Karpas-422 (cell line): ENCODE data around the gene MCC. TPM values are rescaled to one million over a fixed set of nuclear protein-coding genes. Genes with fewer than 3 reads are reported as not detected.
A peak's percentile ranks its signal among the peaks of the same experiment; 100 is the strongest.

ENCODE experiments used
- DNase-seq: peaks from one replicate; pipeline ENCODE4 v3.0.0-alpha.2; 2015
- H2AFZ ChIP-seq: fragments of 200-600 bp; sonication (generic); 2 replicates; pipeline ENCODE4 v1.6.1; 2014; ENCODE audit warnings: antibody characterized with exemption, low read length, mixed read lengths
- H3K27ac ChIP-seq: fragments of 200-600 bp; sonication (generic); 2 replicates; pipeline ENCODE4 v1.5.1; 2014; ENCODE audit warnings: mild to moderate bottlenecking, low read length, moderate library complexity
- H3K27me3 ChIP-seq: fragments of 200-600 bp; sonication (generic); 2 replicates; pipeline ENCODE4 v1.6.1; 2014; ENCODE audit warnings: low read length, mixed read lengths
- H3K36me3 ChIP-seq: fragments of 200-600 bp; sonication (generic); 2 replicates; pipeline ENCODE4 v1.6.1; 2014; ENCODE audit warnings: low read length, mixed read lengths; ENCODE audit not compliant: insufficient read depth
- H3K4me1 ChIP-seq: fragments of 200-600 bp; sonication (generic); 2 replicates; pipeline ENCODE4 v1.6.1; 2014; ENCODE audit warnings: mild to moderate bottlenecking, low read length, mixed read lengths
- H3K4me2 ChIP-seq: fragments of 200-600 bp; sonication (generic); 2 replicates; pipeline ENCODE4 v1.6.1; 2014; ENCODE audit warnings: low read length, low read depth, mild to moderate bottlenecking; ENCODE audit not compliant: poor library complexity, severe bottlenecking
- H3K4me3 ChIP-seq: fragments of 200-600 bp; sonication (generic); 2 replicates; pipeline ENCODE4 v1.5.1; 2014; ENCODE audit warnings: mild to moderate bottlenecking, antibody characterized with exemption, low read length, mixed read lengths
- H3K79me2 ChIP-seq: fragments of 200-600 bp; sonication (generic); 2 replicates; pipeline ENCODE4 v1.6.1; 2014; ENCODE audit warnings: mild to moderate bottlenecking, low read length, mixed read lengths
- H3K9ac ChIP-seq: fragments of 200-600 bp; sonication (generic); 2 replicates; pipeline ENCODE4 v1.6.0; 2014; ENCODE audit warnings: low read length
- H3K9me2 ChIP-seq: fragments of 200-600 bp; sonication (generic), shearing (Covaris generic); replicated peaks from 2 replicates; pipeline ENCODE4 v1.6.0; 2014; ENCODE audit warnings: mild to moderate bottlenecking, low read length, moderate library complexity; ENCODE audit not compliant: insufficient read depth
- H3K9me3 ChIP-seq: fragments of 300-700, 200-600 bp; sonication (generic); 2 replicates; pipeline ENCODE4 v1.6.1; 2014; ENCODE audit warnings: low read length, mixed read lengths
- H4K20me1 ChIP-seq: fragments of 200-600 bp; sonication (generic); 2 replicates; pipeline ENCODE4 v1.6.1; 2014; ENCODE audit warnings: mild to moderate bottlenecking, antibody characterized with exemption, low read length, low read depth; ENCODE audit not compliant: insufficient read depth
- total RNA-seq: library from RNA; depleted of rRNA; stranded (reverse); fragments of >200 nt; shearing (Covaris generic); gene quantifications from 2 replicates; pipeline ENCODE4 v1.2.3, GENCODE V29; 2014; ENCODE audit warnings: low replicate concordance

The MCC gene
- total RNA-seq, 1 experiment from 2014 or later: 5.5 TPM

- H3K4me2 ChIP-seq: peak overlapping the region; percentile 91
- H3K9ac ChIP-seq: peak overlapping the region; percentile 95
- H3K4me1 ChIP-seq: peaks cover 34% of the 10 kb centered on the region
- no peaks in the 10 kb centered on the region for H3K9me2 ChIP-seq
- peaks cover 9% of the 10 kb centered on the region; the same call in 1 of the 2 replicates for H4K20me1 ChIP-seq
- H3K79me2 ChIP-seq: peaks cover 59% of the 10 kb centered on the region
- DNase-seq: peak; percentile 62
- no peak overlapping the region for H2AFZ ChIP-seq
- H3K9me3 ChIP-seq: no peaks in the 10 kb centered on the region
- peak overlapping the region; percentile 75 for H3K27ac ChIP-seq
- H3K36me3 ChIP-seq: peaks cover 20% of the 10 kb centered on the region
- no peaks in the 10 kb centered on the region for H3K27me3 ChIP-seq
- peak overlapping the region; percentile 96 for H3K4me3 ChIP-seq
These were observed 510.8 kb downstream of the MCC start for GRCh38 chr5:112977440-112977861.

- Histone ChIP-seq H3K27me3 (no peaks in the 10 kb centered on the region), H3K9me2 (no peaks in the 10 kb centered on the region), H3K79me2 (peaks cover 51% of the 10 kb centered on the region), H3K9ac (peak within 1 kb of the TSS; percentile 95), H3K9me3 (no peaks in the 10 kb centered on the region), H3K27ac (peak within 1 kb of the TSS; percentile 75), H3K4me3 (peak within 1 kb of the TSS; percentile 96), H3K4me2 (peak within 1 kb of the TSS; percentile 91), H3K36me3 (peaks cover 16% of the 10 kb centered on the region), H2AFZ (peak within 1 kb of the TSS; percentile 47; the same call in 1 of the 2 replicates), H3K4me1 (peaks cover 37% of the 10 kb centered on the region), H4K20me1 (peaks cover 5% of the 10 kb centered on the region; the same call in 1 of the 2 replicates)
- peak; percentile 99 for DNase-seq
These were observed 511.6 kb downstream of the MCC start, which contains the start of gene DCP2 for GRCh38 chr5:112976432-112977309. Gene DCP2, plus strand, starts transcription at chr5:112976798. Its CDS starts 136 bp downstream, at chr5:112976934.

GRCh38 chr5:112975721-112976431, 512.4 kb downstream of the MCC start:
- Histone ChIP-seq H3K27ac (peak overlapping the region; percentile 63), H2AFZ (peak overlapping the region; percentile 47; the same call in 1 of the 2 replicates), H3K4me1 (peaks cover 45% of the 10 kb centered on the region), H3K79me2 (peaks cover 43% of the 10 kb centered on the region), H3K9me2 (no peaks in the 10 kb centered on the region), H3K4me3 (peak overlapping the region; percentile 96), H3K36me3 (peaks cover 10% of the 10 kb centered on the region), H3K4me2 (peak overlapping the region; percentile 91), H3K27me3 (no peaks in the 10 kb centered on the region), H3K9ac (peak overlapping the region; percentile 77), H4K20me1 (peaks cover 5% of the 10 kb centered on the region; the same call in 1 of the 2 replicates), H3K9me3 (no peaks in the 10 kb centered on the region)
- DNase-seq: peak; percentile 67

- no peak for DNase-seq
- Histone ChIP-seq H3K79me2 (peaks cover 33% of the 10 kb centered on the region), H3K4me1 (peaks cover 42% of the 10 kb centered on the region), H3K9me3 (no peaks in the 10 kb centered on the region), H4K20me1 (peaks cover 5% of the 10 kb centered on the region; the same call in 1 of the 2 replicates), H3K4me2 (no peak overlapping the region), H3K27ac (no peak overlapping the region), H2AFZ (peak overlapping the region; percentile 48; the same call in 1 of the 2 replicates), H3K9ac (no peak overlapping the region), H3K36me3 (no peaks in the 10 kb centered on the region), H3K9me2 (no peaks in the 10 kb centered on the region), H3K27me3 (no peaks in the 10 kb centered on the region), H3K4me3 (no peak overlapping the region)
These were observed 513.4 kb downstream of the MCC start for GRCh38 chr5:112974901-112975300.

GRCh38 chr5:112973904-112974303, 514.3 kb downstream of the MCC start:
- Histone ChIP-seq H2AFZ (no peak overlapping the region), H3K9ac (no peak overlapping the region), H3K4me2 (no peak overlapping the region), H3K4me3 (no peak overlapping the region), H4K20me1 (no peaks in the 10 kb centered on the region), H3K9me3 (no peaks in the 10 kb centered on the region), H3K27ac (no peak overlapping the region), H3K9me2 (no peaks in the 10 kb centered on the region), H3K27me3 (no peaks in the 10 kb centered on the region), H3K79me2 (peaks cover 23% of the 10 kb centered on the region), H3K36me3 (no peaks in the 10 kb centered on the region), H3K4me1 (peaks cover 32% of the 10 kb centered on the region)
- no peak for DNase-seq

GRCh38 chr5:112973036-112973435, 515.2 kb downstream of the MCC start:
- Histone ChIP-seq H3K27ac (no peak overlapping the region), H2AFZ (no peak overlapping the region)

More at GRCh38 chr5:112973036-112973435, 515.2 kb downstream of the MCC start:
- no peak overlapping the region for H3K9ac ChIP-seq
- no peak overlapping the region for H3K4me3 ChIP-seq
- no peaks in the 10 kb centered on the region for H3K9me3 ChIP-seq
- DNase-seq: no peak
- H3K4me2 ChIP-seq: no peak overlapping the region
- H3K27me3 ChIP-seq: no peaks in the 10 kb centered on the region
- H3K36me3 ChIP-seq: no peaks in the 10 kb centered on the region
- H3K79me2 ChIP-seq: peaks cover 15% of the 10 kb centered on the region
- H4K20me1 ChIP-seq: no peaks in the 10 kb centered on the region
- peaks cover 23% of the 10 kb centered on the region for H3K4me1 ChIP-seq
- H3K9me2 ChIP-seq: no peaks in the 10 kb centered on the region
